ENCODE data around the gene CD163.

CD163 gene

GRCh38 chr12:7501031-7501588 is 2.5 kb downstream of the CD163 start:
- no peak for DNase-seq (ENCODE audit: low read depth)
- TF ChIP-seq CTCF (IDR thresholded peaks at IDR 0.05; ENCODE audit: insufficient read depth, low read depth, low read length, missing control alignments) = no peak
- H3K4me3 ChIP-seq (ENCODE audit: low read depth, low read length) = no peak overlapping the region

GRCh38 chr12:7499636-7500035 is 3.9 kb downstream of the CD163 start:
- no peak for TF ChIP-seq CTCF (IDR thresholded peaks at IDR 0.05; ENCODE audit: insufficient read depth, low read depth, low read length, missing control alignments)
- DNase-seq (ENCODE audit: low read depth) = no peak
- H3K4me3 ChIP-seq (ENCODE audit: low read depth, low read length) = no peak overlapping the region

- no peak overlapping the region for H3K4me3 ChIP-seq (ENCODE audit: low read depth, low read length)
- TF ChIP-seq CTCF (IDR thresholded peaks at IDR 0.05; ENCODE audit: insufficient read depth, low read depth, low read length, missing control alignments) = no peak
- DNase-seq (ENCODE audit: low read depth) = no peak
These were observed 4.8 kb downstream of the CD163 start for GRCh38 chr12:7498809-7499208.

GRCh38 chr12:7497661-7498060 is 5.9 kb downstream of the CD163 start:
- no peak for DNase-seq (ENCODE audit: low read depth)
- H3K4me3 ChIP-seq (ENCODE audit: low read depth, low read length) = no peak overlapping the region
- no peak for TF ChIP-seq CTCF (IDR thresholded peaks at IDR 0.05; ENCODE audit: insufficient read depth, low read depth, low read length, missing control alignments)

- no peak for DNase-seq (ENCODE audit: low read depth)
- TF ChIP-seq CTCF (IDR thresholded peaks at IDR 0.05; ENCODE audit: insufficient read depth, low read depth, low read length, missing control alignments) = no peak
- H3K4me3 ChIP-seq (ENCODE audit: low read depth, low read length) = no peak overlapping the region
These were observed 7.1 kb downstream of the CD163 start for GRCh38 chr12:7496451-7496850.

- no peak for TF ChIP-seq CTCF (IDR thresholded peaks at IDR 0.05; ENCODE audit: insufficient read depth, low read depth, low read length, missing control alignments)
- no peak for DNase-seq (ENCODE audit: low read depth)
- no peak overlapping the region for H3K4me3 ChIP-seq (ENCODE audit: low read depth, low read length)
These were observed 8.4 kb downstream of the CD163 start for GRCh38 chr12:7495136-7495535.

- no peak for DNase-seq (ENCODE audit: low read depth)
- no peak overlapping the region for H3K4me3 ChIP-seq (ENCODE audit: low read depth, low read length)
- no peak for TF ChIP-seq CTCF (IDR thresholded peaks at IDR 0.05; ENCODE audit: insufficient read depth, low read depth, low read length, missing control alignments)
These were observed 10.6 kb downstream of the CD163 start for GRCh38 chr12:7493006-7493405.

Measured in GM12865 (cell line).